Gastrocnemius medialis (tissue), 4 donors: ENCODE measurements around the gene TBL1XR1.

Source experiments
- POLR2A ChIP-seq, 2 donors: fragments of 450-650 bp; IDR thresholded peaks; one replicate each; pipeline ENCODE4 v1.6.1; 2017; ENCODE audit warnings: antibody characterized with exemption in 2 of 2, mild to moderate bottlenecking in 2 of 2, moderate library complexity in 2 of 2
- TF ChIP-seq, protein P1 (sequence below), 5 experiments: fragments of 450-650 bp in 3 of 5; fragments of 200-600 bp in 2 of 5; sonication (generic) in 2 of 5; IDR thresholded peaks in 4 of 5; conservative IDR thresholded peaks in 1 of 5; 1 replicate in 4 of 5; 2 replicates in 1 of 5; pipeline ENCODE4 v1.5.1; 2016 to 2019; ENCODE audit warnings: antibody characterized with exemption in 5 of 5, mild to moderate bottlenecking in 3 of 5, moderate library complexity in 3 of 5

DNA sequence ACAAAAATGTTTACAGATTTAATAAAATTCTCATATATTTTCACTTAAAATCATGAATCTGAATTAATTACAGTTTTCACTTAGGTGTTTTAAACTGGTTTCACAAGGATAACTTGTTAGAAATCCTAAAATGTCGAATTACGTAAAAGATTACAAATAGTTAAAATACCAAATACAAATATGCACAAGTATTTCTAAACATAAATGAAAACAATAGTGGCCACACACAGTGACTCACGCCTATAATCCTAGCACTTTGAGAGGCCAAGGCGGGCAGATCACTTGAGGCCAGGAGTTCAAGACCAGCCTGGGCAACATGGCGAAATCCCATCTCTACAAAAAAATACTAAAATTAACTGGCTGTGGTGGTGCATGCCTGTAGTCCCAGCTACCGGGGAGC, 10.9 kb upstream of the TBL1XR1 start:
- no peak for TF ChIP-seq POLR2A (IDR thresholded peaks at IDR 0.05)
- TF ChIP-seq, protein P1, sequence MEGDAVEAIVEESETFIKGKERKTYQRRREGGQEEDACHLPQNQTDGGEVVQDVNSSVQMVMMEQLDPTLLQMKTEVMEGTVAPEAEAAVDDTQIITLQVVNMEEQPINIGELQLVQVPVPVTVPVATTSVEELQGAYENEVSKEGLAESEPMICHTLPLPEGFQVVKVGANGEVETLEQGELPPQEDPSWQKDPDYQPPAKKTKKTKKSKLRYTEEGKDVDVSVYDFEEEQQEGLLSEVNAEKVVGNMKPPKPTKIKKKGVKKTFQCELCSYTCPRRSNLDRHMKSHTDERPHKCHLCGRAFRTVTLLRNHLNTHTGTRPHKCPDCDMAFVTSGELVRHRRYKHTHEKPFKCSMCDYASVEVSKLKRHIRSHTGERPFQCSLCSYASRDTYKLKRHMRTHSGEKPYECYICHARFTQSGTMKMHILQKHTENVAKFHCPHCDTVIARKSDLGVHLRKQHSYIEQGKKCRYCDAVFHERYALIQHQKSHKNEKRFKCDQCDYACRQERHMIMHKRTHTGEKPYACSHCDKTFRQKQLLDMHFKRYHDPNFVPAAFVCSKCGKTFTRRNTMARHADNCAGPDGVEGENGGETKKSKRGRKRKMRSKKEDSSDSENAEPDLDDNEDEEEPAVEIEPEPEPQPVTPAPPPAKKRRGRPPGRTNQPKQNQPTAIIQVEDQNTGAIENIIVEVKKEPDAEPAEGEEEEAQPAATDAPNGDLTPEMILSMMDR (IDR thresholded peaks at IDR 0.05 in 4 of 5, conservative IDR thresholded peaks at IDR 0.05 in 1 of 5), result no peak
